NK-92 (cell line): ENCODE data around the gene HES7.
"Not testable (repeated sequence)": the region's sequence is repeated elsewhere in the genome, so short reads cannot be mapped to it uniquely, and the experiment has no call there.

Experiments
- DNase-seq: peaks from one replicate; lab custom pipeline; 2025; ENCODE audit not compliant: unreplicated experiment; lab: John Stamatoyannopoulos, UW

Gene HES7

DNA sequence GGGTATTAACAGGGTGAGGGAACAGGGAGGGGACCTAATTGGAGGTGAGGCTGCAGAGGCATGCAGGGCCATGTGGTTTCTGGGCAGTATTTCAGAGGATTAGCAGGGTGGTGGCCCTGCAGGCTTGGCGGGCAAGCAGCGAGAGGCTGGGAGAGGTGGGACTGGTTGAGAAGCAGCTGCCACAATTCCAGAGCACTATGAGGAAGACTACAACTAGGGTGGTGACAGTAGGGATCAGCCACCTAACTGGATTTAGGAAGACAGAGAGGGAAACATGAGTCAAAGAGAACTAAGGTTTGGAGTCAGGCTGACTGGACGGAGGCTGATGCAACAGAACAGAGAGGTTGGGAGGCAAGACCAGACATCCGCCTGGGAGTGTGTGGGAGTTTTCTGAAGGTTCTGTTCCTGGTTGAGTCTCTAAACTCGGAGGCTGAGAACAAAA, 17.9 kb downstream of the HES7 start:
- DNase-seq, result no peak

GRCh38 chr17:8104911-8105310, 19.0 kb downstream of the HES7 start:
- DNase-seq, result no peak

GRCh38 chr17:8103549-8103948, 20.4 kb downstream of the HES7 start:
- no peak for DNase-seq

GRCh38 chr17:8101721-8102120, 22.2 kb downstream of the HES7 start:
- DNase-seq, result no peak

DNA sequence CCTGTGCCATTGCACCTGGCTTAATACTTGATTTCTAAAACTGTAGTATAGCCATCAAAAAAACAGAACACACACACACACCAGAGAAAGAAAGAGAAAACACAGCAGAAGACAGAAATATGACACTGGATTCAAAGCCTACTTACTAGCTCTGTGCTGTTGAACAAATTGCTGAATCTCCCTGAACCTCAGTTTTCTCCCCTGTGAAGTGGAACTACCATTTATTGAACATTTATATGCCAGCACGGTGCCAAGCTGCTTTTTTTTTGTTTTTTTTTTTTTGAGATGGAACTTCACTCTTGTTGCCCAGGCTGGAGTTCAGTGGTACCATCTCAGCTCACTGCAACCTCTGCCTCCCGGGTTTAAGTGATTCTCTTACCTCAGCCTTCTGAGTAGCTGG, 23.1 kb downstream of the HES7 start:
- DNase-seq, result no peak

GRCh38 chr17:8100111-8100510, 23.8 kb downstream of the HES7 start:
- DNase-seq, result no peak

DNA sequence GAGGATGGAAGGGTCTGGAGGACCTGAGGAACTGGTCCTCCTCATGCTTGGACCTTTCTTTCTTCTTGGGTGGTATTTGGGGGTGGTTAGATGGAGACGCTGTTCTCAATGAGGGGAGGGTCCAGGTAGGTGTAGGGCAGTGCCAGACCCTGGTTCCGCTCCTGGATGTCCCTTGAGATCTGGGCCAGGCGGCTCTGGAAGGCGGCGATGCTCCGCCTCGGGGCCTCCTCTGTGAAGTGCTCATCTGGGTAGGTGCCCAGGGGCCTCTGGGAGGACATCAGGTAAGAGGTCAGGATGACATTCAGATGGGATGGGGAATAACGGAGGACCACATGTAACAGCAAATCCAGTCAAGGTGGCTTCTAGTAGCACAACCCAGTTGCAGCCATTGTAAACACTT, 27.4 kb downstream of the HES7 start:
- DNase-seq, result no peak

DNA sequence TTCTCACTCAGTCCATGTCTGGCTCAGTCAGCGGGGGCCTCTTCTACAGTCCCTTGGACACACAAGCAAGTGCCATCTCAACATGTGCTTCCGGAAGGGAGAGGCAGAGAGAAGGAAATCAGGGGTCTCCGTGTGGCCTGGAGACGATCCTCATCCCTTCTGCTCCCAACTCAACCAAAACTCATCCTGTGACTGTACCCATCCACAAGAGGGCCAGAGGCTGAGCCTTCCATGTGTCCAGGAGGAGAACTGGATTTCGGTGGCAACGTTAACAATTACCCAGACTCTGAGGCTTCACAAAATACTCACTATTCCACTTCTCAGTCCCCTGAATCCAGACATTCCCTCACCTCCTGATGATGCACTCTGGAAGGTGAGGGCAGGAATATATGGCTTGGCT, 28.5 kb downstream of the HES7 start:
- DNase-seq, result no peak

- DNase-seq, result no peak
These were observed 32.7 kb downstream of the HES7 start for GRCh38 chr17:8091033-8091687.

GRCh38 chr17:8089728-8090127, 34.2 kb downstream of the HES7 start:
- no peak for DNase-seq

DNA sequence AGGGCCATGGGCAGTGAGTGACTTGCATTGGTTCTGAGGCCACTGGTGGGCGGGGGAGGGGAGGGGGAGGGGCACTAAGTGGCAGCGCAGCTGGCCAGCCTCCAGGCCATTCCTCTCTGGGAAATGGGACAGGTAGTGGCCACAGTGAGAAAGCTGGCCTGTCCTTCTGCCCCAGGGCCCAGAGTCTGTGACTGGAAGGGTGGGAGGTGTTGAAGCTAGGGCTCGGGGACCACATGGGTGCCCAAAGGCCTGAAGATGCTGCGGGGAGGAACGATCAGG, 36.0 kb downstream of the HES7 start:
- no peak for DNase-seq

DNA sequence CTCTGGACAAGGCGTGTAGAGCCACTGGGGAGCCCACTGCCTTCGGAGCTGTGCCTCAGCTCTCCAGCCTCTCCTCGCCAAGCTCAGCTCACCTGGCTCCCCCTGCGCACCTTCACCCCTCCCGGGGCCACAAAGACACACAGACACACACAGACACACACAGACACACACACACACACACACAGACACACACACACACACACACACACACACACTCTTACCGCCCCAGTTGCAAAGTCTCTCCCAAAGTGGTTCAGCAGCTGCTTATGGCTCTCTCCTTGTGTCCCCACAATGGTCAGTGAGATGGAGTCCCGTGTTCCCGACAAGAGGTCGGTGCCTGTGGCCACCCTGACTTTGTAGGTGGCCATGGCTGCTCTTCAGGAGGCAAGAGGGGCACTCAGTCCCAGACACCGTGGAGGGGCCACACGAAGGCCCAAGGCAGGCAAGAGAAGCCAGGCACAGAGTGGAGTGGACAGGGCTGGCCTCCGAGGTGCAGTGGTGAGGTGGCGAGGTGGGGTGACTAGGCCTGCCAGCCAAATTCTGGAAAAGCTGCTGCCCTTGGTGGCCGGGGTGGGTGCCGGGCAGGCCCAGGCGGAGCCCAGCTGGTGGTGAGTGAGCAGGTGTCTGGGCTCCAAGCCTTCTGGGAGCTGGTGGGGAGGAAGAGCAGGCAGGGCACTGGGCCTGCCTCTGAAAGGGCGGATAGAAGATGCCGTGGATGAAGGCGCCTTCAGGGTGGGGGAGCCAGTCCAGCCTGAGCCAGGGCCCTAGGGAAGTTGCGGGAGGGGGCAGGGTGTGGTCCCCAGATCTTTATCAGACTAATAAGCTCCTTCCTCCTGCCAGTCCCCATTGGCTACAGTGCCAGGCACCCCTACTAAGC, 36.6 kb downstream of the HES7 start, which contains the start of gene ALOX12B:
ALOX12B (minus strand) TSS at position 642 of the 877 bp plus-strand sequence; CDS start at position 368, 274 bp downstream.
- no peak for DNase-seq

- DNase-seq, result no peak
These were observed 39.7 kb downstream of the HES7 start for GRCh38 chr17:8084250-8084649.

GRCh38 chr17:8082292-8082691, 41.6 kb downstream of the HES7 start:
- no peak for DNase-seq

DNA sequence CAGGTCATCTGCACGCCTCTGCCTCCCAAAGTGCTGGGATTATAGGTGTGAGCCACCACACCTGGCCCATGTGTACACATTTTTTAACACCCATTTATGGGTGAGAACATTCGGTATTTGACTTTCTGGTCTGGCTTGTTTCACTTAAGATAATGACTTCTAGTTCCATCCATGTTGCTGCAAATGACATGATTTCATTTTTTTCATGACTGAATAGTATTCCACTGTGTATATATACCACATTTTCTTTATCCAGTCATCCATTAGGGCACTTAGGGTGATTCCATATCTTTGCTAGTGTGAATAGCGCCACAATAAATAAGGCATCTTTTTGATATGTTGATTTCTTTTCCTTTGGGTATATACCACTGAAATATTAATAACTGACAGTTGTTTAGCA, 42.0 kb downstream of the HES7 start:
- no peak for DNase-seq

- no peak for DNase-seq
These were observed 43.1 kb downstream of the HES7 start for GRCh38 chr17:8080799-8081219.

DNA sequence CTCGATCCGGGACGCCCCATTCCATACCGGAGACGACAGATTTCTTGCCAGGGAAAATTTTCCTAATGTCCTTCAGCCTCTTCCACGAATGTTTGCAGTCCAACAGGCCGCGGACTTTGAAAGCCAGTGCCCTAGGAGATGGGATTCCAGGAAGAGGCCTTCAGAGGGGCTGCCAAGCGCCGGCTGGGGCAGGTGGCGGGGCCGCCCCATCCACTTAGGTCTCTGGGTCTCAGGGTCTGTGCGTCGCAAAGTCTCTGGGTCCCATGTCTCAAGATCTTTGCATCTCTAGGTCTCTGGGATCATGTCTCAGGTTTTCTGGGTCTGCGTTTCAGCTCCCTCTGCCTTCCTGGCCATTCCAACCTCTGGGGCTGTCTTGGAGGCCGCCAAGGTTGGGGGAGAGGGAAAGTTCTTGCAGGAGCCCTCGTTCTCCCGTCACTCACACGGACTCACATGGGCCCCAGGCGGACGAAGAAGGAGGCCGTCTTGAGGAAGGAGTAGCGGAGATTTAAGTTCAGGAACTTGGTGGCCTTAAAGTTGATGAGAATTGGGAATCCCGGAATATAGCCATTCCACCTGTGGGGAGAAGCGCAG, 43.6 kb downstream of the HES7 start:
- DNase-seq, result no peak

- DNase-seq, result no peak
These were observed 44.4 kb downstream of the HES7 start for GRCh38 chr17:8079291-8080207.

- not testable (repeated sequence) for DNase-seq
These were observed 46.0 kb downstream of the HES7 start for GRCh38 chr17:8077939-8078338.

DNA sequence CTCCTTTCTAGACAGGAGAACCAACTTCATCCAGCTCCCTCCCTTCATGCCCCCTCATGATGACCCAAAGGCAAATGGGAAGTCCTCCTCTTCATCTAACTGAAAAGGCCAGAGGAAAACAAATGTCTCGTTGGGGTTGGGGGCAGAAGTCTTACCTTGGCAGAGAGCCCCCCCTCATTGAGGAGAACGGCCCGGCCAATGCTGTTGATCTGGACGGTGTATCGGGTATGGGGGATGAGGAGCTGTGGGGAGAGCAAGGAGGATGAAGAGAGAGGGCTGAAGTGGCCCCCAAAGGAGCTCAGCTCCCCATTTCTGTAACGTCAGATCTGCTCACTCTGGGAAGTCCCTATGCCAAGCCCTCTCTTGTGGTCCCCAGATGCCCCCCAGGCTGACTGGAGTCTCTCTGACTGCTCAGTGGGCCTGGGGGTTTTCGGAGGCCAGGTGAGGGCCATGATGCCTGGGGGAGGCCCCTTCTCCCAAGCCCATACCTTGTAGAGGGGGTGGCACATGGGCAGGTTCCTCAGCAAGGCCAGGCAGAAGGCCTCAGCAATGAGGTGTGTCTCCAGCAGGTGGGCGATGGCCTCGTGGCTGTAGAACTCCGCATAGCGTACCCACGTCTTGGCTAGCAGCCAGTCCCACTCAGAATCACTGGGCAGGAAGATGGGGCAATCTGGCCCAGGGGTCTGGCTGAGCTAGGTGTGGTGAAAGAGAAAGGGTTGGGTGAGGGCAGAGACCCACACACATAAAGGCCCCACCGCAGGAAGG, 47.2 kb downstream of the HES7 start:
- DNase-seq, result no peak
